HFFc6 (cell line): Measurements from ENCODE around the gene BCKDK. TPM values are rescaled to one million over a fixed set of nuclear protein-coding genes. Genes with fewer than 3 reads are reported as not detected.
A peak's percentile ranks its signal among the peaks of the same experiment; 100 is the strongest.

Experiments used
- DNase-seq: peaks from one replicate; pipeline ENCODE4 v3.0.0-alpha.2; 2018
- H3K27ac Mint-ChIP-seq: 2 replicates; pipeline ENCODE4 v1.8.0; 2020; ENCODE audit warnings: mild to moderate bottlenecking, mixed read lengths
- H3K27me3 Mint-ChIP-seq: 2 replicates; pipeline ENCODE4 v1.8.0; 2021; ENCODE audit warnings: mild to moderate bottlenecking, moderate library complexity, mixed read lengths; ENCODE audit not compliant: insufficient read depth
- H3K36me3 Mint-ChIP-seq: 2 replicates; pipeline ENCODE4 v1.8.0; 2021; ENCODE audit warnings: low read depth, mixed read lengths
- H3K4me1 Mint-ChIP-seq: 2 replicates; pipeline ENCODE4 v1.8.0; 2020; ENCODE audit warnings: low read depth, mixed read lengths
- H3K4me3 Mint-ChIP-seq: 2 replicates; pipeline ENCODE4 v1.8.0; 2020; ENCODE audit warnings: mild to moderate bottlenecking, moderate library complexity, mixed read lengths
- H3K9me3 Mint-ChIP-seq: 2 replicates; pipeline ENCODE4 v1.8.0; 2020; ENCODE audit warnings: mild to moderate bottlenecking, mixed read lengths
- CTCF ChIP-seq: fragments of 200-600 bp; sonication (generic); IDR thresholded peaks from 2 replicates; pipeline ENCODE4 v1.5.0; 2021; ENCODE audit warnings: antibody characterized with exemption, mild to moderate bottlenecking
- total RNA-seq, 6 experiments: library from RNA; stranded (reverse); fragmentation: NEBNext Ultra II Directional; extraction: Animal tissue kit (Norgen Biotek cat#: 25700); gene quantifications; 2 replicates in 1 of 6; 3 replicates in 5 of 6; pipeline ENCODE4 v1.2.3, GENCODE V29; 2021

Gene BCKDK
- total RNA-seq, 6 experiments from 2014 or later = 56.8 to 64.8 (median 59.4) TPM

DNA sequence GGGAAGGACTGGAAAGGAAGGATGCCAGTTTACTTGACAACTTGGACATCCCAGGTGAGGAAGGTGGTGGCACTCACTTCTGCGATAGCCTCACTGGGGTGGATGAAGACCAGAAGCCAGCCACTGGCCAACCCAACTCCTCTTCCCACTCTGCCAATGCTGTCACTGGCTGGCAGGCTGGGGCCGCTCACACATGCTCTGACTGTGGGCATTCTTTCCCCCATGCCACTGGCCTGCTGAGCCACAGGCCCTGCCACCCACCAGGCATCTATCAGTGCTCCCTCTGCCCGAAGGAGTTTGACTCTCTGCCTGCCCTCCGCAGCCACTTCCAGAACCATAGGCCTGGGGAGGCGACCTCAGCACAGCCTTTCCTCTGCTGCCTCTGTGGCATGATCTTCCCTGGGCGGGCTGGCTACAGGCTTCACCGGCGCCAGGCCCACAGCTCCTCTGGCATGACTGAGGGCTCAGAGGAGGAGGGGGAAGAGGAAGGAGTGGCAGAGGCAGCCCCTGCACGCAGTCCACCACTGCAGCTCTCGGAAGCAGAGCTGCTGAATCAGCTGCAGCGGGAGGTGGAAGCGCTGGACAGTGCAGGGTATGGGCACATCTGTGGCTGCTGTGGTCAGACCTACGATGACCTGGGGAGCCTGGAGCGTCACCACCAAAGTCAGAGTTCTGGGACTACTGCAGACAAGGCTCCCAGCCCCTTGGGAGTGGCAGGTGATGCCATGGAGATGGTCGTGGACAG, 29.4 kb upstream of the BCKDK start:
- TF ChIP-seq CTCF = no peak
- peaks cover 17% of the 10 kb centered on the region for H3K36me3 Mint-ChIP-seq
- H3K4me1 Mint-ChIP-seq = peaks cover 15% of the 10 kb centered on the region
- no peak for DNase-seq
- no peaks in the 10 kb centered on the region for H3K27me3 Mint-ChIP-seq
- no peak overlapping the region for H3K27ac Mint-ChIP-seq
- H3K4me3 Mint-ChIP-seq = no peak overlapping the region
- no peaks in the 10 kb centered on the region for H3K9me3 Mint-ChIP-seq

DNA sequence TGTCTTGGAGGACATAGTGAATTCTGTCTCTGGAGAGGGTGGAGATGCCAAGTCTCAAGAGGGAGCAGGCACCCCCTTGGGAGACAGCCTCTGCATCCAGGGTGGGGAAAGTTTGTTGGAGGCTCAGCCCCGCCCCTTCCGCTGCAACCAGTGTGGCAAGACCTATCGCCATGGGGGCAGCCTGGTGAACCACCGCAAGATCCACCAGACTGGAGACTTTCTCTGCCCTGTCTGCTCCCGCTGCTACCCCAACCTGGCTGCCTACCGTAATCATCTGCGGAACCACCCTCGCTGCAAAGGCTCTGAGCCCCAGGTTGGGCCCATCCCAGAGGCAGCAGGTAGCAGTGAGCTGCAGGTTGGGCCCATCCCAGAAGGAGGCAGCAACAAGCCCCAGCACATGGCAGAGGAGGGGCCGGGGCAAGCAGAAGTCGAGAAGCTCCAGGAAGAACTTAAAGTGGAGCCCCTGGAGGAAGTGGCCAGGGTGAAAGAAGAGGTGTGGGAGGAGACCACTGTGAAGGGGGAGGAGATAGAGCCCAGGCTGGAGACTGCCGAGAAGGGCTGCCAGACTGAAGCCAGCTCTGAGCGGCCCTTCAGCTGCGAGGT, 28.7 kb upstream of the BCKDK start:
- peaks cover 17% of the 10 kb centered on the region for H3K36me3 Mint-ChIP-seq
- no peaks in the 10 kb centered on the region for H3K9me3 Mint-ChIP-seq
- H3K4me1 Mint-ChIP-seq = peaks cover 14% of the 10 kb centered on the region
- no peak overlapping the region; the same call in 1 of the 2 replicates for H3K4me3 Mint-ChIP-seq
- no peaks in the 10 kb centered on the region for H3K27me3 Mint-ChIP-seq
- TF ChIP-seq CTCF = no peak
- DNase-seq = no peak
- no peak overlapping the region for H3K27ac Mint-ChIP-seq

- peaks cover 13% of the 10 kb centered on the region for H3K36me3 Mint-ChIP-seq
- H3K27me3 Mint-ChIP-seq = no peaks in the 10 kb centered on the region
- H3K27ac Mint-ChIP-seq = no peak overlapping the region
- peaks cover 7% of the 10 kb centered on the region for H3K4me1 Mint-ChIP-seq
- no peak for TF ChIP-seq CTCF
- H3K9me3 Mint-ChIP-seq = no peaks in the 10 kb centered on the region
- DNase-seq = no peak
- H3K4me3 Mint-ChIP-seq = no peak overlapping the region
These were observed 28.1 kb upstream of the BCKDK start for GRCh38 chr16:31080035-31080629.

GRCh38 chr16:31080756-31081419, 27.3 kb upstream of the BCKDK start:
- Mint-ChIP-seq H3K27me3 (peaks cover 1% of the 10 kb centered on the region; the same call in 1 of the 2 replicates), H3K4me1 (peaks cover under 1% of the 10 kb centered on the region; the same call in 1 of the 2 replicates), H3K9me3 (no peaks in the 10 kb centered on the region), H3K36me3 (peaks cover 13% of the 10 kb centered on the region), H3K27ac (0 out of 2 replicates have a peak overlapping the region, but pooled peaks have one; percentile 29), H3K4me3 (no peak overlapping the region)
- DNase-seq = no peak
- TF ChIP-seq CTCF = no peak
